ENCODE data around the gene PLEKHD1.
A peak's percentile ranks its signal among the peaks of the same experiment; 100 is the strongest.

The PLEKHD1 gene

GRCh38 chr14:69547701-69548348 is 63.3 kb downstream of the PLEKHD1 start:
- TF ChIP-seq, protein P1, sequence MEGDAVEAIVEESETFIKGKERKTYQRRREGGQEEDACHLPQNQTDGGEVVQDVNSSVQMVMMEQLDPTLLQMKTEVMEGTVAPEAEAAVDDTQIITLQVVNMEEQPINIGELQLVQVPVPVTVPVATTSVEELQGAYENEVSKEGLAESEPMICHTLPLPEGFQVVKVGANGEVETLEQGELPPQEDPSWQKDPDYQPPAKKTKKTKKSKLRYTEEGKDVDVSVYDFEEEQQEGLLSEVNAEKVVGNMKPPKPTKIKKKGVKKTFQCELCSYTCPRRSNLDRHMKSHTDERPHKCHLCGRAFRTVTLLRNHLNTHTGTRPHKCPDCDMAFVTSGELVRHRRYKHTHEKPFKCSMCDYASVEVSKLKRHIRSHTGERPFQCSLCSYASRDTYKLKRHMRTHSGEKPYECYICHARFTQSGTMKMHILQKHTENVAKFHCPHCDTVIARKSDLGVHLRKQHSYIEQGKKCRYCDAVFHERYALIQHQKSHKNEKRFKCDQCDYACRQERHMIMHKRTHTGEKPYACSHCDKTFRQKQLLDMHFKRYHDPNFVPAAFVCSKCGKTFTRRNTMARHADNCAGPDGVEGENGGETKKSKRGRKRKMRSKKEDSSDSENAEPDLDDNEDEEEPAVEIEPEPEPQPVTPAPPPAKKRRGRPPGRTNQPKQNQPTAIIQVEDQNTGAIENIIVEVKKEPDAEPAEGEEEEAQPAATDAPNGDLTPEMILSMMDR (conservative IDR thresholded peaks at IDR 0.05; ENCODE audit: low read depth, low read length): peak; percentile 64
- peak; percentile 26 for DNase-seq (ENCODE audit: low read depth)
- peak overlapping the region; percentile 34 for H3K4me3 ChIP-seq (ENCODE audit: low read depth, low read length)

- TF ChIP-seq, protein P1 (conservative IDR thresholded peaks at IDR 0.05; ENCODE audit: low read depth, low read length): no peak
Observed at GRCh38 chr14:69548566-69548965, 64.0 kb downstream of the PLEKHD1 start.

DNA sequence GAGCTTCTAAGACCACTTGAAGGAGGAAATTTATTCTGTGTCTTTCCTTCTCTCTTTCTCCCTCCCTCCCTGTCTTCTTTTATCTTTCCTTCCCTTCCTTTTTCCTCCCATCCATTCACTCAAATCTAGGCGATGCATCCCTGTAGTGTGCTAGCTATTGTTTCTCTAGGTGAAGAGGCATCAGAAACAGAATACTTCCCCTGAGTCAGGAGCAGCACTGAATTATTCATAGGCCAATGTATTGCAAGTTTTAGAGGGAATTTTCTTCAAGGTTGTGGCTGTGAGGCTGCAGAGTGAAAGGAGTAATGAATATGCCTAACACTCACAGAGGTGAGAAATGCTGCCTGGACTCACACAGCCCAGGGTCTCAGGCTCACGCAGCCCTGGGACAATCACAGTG is 67.0 kb downstream of the PLEKHD1 start:
- no peak overlapping the region for H3K4me3 ChIP-seq (ENCODE audit: low read depth, low read length)
- DNase-seq (ENCODE audit: low read depth): no peak
- TF ChIP-seq, protein P1 (conservative IDR thresholded peaks at IDR 0.05; ENCODE audit: low read depth, low read length): no peak

More at GRCh38 chr14:69548566-69548965, 64.0 kb downstream of the PLEKHD1 start:
- H3K4me3 ChIP-seq (ENCODE audit: low read depth, low read length): no peak overlapping the region
- DNase-seq (ENCODE audit: low read depth): no peak

- TF ChIP-seq, protein P1 (conservative IDR thresholded peaks at IDR 0.05; ENCODE audit: low read depth, low read length): no peak
- no peak overlapping the region for H3K4me3 ChIP-seq (ENCODE audit: low read depth, low read length)
- peak; percentile 90 for DNase-seq (ENCODE audit: low read depth)
Observed at GRCh38 chr14:69553252-69553651, 68.7 kb downstream of the PLEKHD1 start.

GRCh38 chr14:69554500-69554899 is 70.0 kb downstream of the PLEKHD1 start:
- no peak overlapping the region for H3K4me3 ChIP-seq (ENCODE audit: low read depth, low read length)
- TF ChIP-seq, protein P1 (conservative IDR thresholded peaks at IDR 0.05; ENCODE audit: low read depth, low read length): no peak
- no peak for DNase-seq (ENCODE audit: low read depth)

DNA sequence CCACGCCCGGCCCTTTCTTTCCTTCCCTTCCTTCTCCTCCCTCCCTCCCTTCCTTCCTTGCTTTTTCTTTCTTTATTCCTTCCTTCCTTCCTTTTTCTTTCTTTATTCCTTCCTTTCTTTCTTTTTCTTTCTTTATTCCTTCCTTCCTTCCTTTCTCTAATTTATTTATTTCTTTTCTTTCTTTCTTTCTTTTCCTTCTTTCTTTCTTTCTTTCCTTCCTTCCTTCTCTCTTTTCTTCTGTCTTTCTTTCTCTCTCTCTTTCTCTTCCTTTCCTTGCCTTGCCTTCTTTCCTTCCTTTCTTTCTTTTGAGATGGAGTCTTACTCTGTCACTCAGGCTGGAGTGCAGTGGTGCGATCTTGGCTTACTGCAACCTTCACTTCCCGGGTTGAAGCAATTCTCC is 74.2 kb downstream of the PLEKHD1 start:
- H3K4me3 ChIP-seq (ENCODE audit: low read depth, low read length): no peak overlapping the region
- TF ChIP-seq, protein P1 (conservative IDR thresholded peaks at IDR 0.05; ENCODE audit: low read depth, low read length): no peak
- no peak for DNase-seq (ENCODE audit: low read depth)

- no peak overlapping the region for H3K4me3 ChIP-seq (ENCODE audit: low read depth, low read length)
- DNase-seq (ENCODE audit: low read depth): peak; percentile 19
- TF ChIP-seq, protein P1 (conservative IDR thresholded peaks at IDR 0.05; ENCODE audit: low read depth, low read length): no peak
Observed at GRCh38 chr14:69559581-69560011, 75.1 kb downstream of the PLEKHD1 start.
